ENCODE measurements around the gene MBTD1.
"Not testable (repeated sequence)": the region's sequence is repeated elsewhere in the genome, so short reads cannot be mapped to it uniquely, and the experiment has no call there.

The MBTD1 gene

DNA sequence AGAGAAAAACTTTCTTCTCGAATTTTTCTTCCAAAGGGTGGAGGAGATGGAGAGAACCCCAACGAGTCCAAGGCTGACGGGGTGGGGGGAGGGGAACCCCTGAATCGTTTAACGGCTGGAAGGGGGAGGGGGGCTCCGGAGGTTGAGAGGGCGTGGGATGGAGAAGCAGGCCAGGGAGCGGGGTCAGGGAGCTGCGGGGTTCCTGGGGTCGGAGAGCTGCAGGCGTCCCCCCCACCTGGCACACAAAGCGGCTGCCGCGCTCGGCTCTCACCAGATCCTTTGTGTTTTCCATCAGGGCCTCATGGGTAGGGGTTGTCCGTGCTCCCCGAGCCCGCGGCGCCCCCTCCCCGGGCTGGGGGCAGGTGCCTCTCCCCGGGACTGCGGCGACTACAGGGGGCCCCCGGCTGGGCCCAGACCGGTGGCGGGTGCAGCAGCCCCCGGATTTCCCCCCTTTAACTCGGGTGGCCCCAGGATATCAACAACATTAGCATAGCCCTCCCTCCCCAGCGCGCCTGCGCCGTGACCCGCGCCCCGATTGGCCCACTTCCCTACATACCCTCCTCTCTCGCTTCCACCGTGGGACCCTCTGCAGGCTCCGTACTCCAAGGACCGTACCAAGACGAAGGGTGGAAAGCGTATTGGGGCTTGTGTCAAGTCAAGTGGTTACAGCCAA, at the start of gene MBTD1:
Gene MBTD1 (minus strand): TSS at position 486 of the 673 bp plus-strand sequence. CDS start 34,888 bp downstream, outside the sequence.
- DNase-seq (ENCODE audit: low read depth) = peak; percentile 96

DNA sequence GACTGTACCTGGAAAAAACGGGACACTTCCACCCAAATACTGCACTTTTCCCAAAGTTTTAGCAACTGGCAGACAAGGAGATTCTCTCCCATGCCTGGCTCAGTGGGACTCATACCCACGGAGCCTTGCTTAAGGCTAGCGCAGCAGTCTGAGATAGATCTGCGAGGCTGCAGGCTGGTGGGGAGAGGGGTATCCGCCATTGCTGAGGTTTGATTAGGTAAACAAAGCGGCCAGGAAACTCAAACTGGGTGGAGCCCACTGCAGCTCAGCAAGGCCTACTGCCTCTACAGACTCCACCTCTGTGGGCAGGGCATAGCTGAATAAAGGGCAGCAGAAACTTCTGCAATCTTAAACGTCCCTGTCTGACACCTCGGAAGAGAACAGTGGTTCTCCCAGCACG, 45.3 kb upstream of the MBTD1 start:
- DNase-seq (ENCODE audit: low read depth) = no peak

DNA sequence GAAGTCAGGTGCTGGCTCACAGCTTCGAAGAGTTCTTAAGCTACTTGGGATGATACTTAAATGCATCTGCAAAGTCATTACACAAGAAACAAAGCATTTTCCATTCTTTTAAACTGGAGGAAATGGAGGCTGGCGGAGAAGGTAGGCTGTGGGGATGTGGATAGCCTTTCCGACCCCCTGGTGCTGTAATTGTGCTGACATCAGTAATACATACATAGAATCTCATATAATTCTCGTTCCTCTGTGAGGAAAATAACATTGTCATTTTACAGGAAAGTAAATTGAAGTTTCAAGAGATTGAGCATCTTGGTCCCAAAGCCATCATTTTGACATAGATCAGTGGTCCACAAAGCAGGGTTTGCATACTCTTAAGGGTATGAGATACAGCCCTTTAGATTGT, 40.0 kb upstream of the MBTD1 start:
- DNase-seq (ENCODE audit: low read depth) = no peak

DNA sequence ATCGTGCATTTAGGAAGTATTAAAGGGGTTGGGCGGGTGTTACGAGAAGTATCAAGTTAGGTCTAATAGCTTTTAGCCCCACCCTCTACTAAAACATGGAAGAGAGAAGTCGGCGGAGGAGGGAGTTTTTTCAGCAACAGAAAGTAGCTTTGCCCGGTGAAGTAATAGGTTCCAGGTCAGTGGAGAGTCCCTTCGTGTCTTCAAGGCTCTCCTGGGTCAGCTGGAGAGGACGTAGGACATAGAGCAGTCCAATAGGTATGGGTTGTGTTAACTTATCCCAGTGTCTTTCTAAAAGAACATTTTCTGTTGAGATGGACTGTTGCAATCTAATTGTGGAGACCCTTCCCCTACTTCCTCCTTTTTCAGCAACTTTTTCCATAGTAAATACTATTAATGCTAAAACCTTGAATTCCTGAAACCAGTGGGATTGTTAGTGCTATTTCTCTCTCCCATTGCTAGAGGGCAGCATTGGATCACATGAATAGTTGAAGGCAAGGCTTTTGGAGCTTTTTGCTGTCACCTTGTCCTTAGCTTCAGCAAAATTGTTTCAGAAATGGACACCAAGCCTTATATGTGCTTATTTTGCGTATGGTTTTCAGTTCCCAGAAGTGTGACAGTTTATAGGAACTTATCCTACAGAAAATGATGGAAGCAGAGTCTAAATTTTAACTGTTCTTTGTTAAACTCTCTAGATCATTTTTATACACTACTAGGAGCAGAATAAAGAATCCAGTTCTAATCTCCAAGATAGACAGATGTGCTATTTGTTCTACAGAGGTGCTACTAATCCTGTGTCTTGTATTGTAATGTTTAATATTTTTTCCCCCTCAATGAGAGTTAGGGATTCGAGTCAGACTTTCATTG, 38.9 kb upstream of the MBTD1 start:
- DNase-seq (ENCODE audit: low read depth) = peak; percentile 44

DNA sequence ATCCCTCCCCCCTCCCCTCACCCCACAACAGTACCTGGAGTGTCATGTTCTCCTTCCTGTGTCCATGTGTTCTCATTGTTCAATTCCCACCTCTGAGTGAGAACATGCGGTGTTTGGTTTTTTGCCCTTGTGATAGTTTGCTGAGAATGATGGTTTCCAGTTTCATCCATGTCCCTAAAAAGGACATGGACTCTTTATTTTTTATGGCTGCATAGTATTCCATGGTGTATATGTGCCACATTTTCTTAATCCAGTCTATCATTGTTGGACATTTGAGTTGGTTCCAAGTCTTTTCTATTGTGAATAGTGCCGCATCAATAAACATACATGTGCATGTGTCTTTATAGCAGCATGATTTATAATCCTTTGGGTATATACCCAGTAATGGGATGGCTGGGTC, 34.5 kb upstream of the MBTD1 start:
- DNase-seq (ENCODE audit: low read depth) = not testable (repeated sequence)

DNA sequence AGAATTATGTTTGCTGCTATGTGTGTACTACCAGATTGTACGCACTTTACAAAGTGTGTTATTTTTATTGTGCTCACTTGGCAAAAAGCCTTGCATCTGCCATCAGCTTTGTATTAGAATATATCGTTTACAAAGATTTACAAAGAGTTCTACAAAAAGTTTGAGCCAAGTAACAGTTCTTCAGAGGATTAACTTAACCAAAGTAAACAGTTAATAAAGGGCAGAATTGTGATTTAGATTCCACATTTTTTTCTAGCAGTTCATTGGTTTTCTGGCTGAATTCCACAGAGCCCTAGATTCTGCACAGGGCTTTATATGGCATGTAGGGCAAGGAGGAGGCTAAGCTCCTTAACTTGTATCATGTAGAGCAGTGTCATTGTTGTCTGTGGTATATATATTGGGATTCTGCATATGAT, 29.9 kb upstream of the MBTD1 start:
- DNase-seq (ENCODE audit: low read depth) = no peak

DNA sequence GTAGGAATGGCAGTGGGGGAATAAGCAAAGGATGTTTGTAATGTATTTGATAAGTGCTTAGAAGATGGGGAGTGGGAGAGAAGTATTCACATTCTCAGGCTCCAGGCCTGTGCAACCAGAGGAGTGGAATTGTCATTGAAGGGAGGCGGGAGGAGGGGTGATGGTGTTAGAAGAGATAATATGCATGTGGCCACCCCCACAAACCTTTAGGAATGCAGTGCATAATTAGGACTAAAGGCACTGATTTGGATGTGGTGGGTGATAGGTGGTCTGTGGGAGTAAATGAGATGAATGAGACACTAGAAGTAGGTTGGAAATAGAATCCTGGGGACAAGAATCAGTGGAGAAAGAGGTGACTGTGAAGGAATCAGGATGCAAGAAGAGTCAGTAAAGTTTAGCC, 27.6 kb upstream of the MBTD1 start:
- no peak for DNase-seq (ENCODE audit: low read depth)

DNA sequence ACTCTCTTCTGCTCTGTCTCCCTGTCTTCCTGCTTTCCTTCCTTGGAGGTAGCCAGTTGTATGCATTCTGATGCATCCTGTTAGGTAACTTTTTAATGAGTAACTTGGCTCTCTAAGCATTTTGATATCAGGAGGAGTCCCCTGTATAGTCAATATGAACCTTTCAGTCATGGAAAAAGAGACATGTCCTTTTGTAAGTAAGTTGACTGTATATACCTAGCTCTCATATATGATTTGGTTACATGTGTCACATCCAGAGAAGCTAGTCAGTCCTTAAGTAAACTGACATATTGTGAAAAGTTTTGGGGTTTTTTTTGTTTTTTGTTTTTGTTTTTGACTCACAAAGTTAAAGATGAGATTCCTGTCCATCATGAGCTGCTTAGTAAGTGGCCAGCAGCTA, 19.3 kb upstream of the MBTD1 start:
- no peak for DNase-seq (ENCODE audit: low read depth)

DNA sequence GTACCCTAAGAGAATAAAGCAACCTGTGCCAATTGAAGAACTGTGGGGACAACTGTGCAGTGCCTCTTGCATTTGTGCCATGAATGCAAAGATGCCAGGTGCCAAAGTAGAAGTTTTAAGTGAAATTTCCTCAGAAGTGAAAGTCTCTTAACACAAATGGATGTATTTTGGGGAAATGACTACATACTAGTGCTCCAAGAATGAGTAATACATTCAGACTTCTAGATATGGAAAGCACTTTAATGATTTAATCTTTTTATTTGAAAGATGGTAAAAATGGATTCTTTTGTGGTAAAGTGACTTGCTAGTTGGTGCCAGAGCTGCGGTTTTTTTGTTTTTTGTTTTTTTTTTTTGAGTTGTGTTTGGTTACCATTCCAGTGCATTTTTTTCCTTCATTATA, 15.5 kb upstream of the MBTD1 start:
- peak; percentile 63 for DNase-seq (ENCODE audit: low read depth)

DNA sequence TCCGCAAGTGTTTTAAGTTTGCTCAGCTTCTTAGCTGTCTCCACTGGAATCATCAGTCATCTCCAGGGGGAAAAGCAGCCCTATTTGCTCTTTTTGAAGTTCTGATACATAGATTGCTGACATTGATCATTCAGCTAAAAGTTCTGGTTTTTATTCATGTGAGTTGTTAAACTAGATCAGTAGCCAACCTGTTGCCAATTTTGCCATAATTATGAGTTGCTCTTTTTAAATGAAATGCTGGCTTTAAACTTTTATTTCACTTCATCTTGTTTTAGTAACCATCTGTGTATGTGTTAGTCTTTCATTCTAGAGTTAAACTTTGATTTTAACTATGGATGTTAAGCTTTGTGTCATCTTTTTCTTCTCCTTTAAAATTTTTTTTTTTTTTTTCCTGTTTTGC, 13.0 kb upstream of the MBTD1 start:
- no peak for DNase-seq (ENCODE audit: low read depth)

DNA sequence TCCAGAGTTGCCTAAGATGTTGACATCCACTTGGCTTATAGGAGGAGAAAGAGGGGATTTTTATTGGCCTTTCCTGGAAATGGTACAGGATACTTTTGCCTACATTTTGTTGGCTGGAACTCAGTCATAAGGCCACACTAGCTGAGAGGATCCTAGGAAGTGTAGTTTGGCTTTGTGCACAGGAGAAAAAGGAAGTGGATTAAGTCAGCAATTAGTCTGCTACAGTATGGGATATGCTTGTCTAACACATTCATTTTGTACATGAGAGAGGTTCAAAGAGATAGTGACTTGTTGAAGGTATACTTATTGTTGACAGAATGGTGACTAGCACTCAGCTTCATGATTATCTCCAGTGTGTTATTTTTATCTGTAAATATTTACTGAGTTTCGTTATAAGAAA, 10.8 kb upstream of the MBTD1 start:
- no peak for DNase-seq (ENCODE audit: low read depth)

DNA sequence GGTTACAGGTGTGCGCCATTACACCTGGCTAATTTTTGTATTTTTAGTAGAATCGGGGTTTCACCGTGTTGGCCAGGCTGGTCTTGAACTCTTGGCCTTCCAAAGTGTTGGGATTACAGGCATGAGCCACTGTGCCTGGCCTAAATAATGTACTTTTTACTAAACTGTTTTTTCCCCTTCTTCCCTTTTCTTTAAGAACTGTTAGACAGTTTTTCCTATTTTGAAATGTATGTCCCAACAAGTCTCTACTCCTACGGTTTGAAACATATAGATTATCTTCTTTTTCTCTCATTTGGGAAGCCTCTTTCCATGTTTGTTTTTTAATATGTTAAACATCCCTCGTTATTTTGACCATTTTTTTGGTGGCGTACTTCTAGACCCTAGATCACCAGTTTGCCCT, 10.1 kb upstream of the MBTD1 start:
- DNase-seq (ENCODE audit: low read depth) = no peak

DNA sequence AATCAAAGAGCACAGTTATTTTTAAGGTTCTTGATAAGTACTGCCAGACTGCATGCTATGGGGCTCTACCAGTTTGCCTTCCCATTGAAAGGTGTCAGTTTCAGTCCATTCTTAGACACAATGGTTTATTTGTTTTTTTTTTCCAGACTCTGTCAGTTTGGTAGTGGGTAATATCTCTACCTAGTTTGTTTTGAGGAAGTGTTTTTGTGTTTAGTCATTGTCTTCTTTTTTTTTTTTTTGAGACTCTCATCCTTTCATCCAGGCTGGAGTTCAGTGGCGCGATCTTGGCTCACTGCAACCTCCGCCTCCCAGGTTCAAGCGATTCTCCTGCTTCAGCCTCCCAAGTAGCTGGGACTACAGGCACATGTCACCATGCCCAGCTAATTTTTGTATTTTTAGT, 4.6 kb upstream of the MBTD1 start:
- not testable (repeated sequence) for DNase-seq (ENCODE audit: low read depth)

DNA sequence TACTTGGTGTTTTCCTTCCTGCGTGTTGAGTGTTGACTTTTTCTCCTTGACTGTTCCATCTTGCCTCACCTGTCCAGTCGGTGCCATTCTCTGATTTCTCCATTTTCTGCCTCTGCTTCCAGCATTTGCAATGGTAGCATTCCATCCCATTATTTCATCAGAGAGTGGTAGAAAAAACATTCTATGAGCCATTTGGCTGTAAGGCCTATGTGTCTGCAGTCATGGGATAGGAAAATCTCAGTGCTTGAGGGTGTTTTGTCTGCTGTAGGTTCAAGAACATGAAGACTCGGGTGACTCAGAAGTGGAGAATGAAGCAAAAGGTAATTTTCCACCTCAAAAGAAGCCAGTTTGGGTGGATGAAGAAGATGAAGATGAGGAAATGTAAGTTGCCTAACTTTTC, 3.2 kb upstream of the MBTD1 start:
- DNase-seq (ENCODE audit: low read depth) = peak; percentile 40

DNA sequence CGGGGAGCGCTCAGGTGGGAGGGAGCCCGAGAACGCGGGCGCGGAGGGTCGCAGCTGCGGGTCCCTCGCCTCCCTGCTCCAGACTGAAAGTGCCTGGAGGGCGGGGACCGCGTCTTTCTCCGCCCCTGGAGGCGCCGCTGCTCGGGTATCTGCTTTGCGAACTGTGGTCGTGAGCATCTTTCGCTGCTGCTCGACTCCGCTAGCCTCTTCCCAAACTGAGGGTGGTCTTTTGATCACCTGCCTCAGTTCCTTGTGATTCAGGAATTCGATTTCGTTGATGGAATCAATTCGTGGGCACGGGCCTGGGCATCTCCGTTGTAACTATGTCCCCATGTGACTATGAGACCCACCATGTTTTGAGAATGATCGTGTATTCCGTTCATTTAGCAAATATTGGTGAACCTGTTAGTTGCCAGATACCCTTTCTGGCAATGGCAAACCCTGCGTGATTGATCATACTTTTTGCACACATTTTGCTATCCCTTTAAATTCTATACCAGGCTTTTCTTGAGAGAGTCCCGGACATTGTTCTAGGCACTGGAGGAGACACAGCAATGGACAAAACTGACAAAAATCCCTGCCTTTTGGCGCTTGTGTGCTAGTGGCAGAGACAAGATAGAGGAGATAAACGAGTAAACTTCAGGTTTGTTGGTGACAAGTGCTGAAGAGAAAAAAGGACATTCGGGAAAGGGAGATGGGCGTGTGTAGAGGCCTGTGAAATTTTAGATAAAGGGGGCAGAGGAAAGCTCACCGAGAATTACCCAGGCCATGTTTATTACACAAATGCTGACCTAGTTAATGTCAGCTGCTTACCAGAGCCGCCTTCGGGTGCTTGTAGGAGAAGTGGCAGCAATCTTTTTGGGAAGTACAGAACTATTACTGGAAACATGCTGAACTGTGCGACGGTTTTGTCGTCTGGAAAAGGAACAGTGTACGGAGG, 1.4 kb upstream of the MBTD1 start:
- DNase-seq (ENCODE audit: low read depth) = peak; percentile 8

DNA sequence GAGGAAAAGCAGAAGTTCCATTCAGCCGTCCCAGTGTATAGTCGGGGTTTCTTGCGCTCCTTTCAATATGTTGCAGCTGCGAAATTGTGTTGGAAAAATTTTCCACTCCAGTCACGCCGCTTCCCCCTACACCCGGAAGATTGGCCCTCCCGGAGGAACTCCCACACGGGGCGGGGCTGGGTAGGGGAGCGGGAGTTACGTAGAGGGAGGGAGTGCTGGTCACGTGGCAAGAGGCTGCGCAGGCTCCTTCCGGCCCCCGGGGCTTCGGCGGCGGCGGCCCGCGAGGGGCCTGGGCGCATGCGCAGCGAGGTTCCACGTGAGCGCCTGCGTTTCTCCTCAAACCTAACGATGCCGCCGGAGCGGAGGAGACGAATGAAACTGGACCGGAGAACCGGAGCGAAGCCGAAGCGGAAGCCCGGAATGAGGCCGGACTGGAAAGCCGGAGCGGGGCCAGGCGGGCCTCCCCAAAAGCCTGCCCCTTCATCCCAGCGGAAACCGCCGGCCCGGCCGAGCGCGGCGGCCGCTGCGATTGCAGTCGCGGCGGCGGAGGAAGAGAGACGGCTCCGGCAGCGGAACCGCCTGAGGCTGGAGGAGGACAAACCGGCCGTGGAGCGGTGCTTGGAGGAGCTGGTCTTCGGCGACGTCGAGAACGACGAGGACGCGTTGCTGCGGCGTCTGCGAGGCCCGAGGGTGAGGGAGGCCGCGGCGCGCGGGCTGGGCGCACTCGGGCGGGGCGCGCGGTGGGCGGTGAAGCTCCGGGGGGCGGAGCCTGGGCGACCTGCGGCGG, 581 bp upstream of the MBTD1 start, which contains the start of gene UTP18:
Gene UTP18 (plus strand): TSS at position 310 of the 787 bp plus-strand sequence. CDS start 39 bp downstream, at position 349.
- peak; percentile 98 for DNase-seq (ENCODE audit: low read depth)

DNA sequence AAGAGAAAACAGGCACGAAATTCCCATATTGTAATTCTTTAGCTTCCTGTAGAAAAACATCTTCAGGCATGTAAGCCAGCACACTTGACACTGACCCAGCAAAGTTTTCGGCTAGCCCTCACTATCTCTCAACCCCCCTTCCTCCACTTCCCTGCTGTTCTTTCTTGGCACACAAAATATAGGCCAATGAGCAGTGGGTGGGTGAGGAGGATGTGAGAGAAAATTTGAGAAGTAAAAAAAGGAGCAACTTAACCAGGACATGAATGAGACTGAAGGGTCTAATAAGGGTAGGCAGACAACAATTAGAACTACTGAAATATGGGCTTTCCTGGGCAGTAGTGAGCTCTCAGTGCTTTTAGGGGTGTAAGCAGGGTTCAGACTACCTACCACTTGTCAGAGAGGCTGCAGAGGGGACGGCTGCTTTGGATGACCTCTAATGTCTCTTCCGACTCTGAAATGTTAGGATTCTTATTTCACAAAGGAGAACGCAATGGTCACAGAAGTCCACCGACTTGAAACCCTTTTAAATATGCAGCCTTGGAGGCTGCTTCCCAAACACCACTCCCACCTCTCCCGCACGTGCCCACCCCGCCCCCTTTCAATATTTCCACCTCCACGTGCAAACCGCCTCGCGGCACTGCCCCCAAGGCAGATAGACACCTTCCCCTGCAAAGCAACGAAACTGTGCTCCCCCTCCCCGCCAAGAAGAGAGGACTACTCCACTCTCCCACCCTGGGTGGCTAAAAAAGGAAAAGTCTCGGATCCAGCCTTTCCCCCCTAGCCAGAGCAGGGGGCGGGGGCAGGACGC, 889 bp downstream of the MBTD1 start:
- DNase-seq (ENCODE audit: low read depth) = no peak

DNA sequence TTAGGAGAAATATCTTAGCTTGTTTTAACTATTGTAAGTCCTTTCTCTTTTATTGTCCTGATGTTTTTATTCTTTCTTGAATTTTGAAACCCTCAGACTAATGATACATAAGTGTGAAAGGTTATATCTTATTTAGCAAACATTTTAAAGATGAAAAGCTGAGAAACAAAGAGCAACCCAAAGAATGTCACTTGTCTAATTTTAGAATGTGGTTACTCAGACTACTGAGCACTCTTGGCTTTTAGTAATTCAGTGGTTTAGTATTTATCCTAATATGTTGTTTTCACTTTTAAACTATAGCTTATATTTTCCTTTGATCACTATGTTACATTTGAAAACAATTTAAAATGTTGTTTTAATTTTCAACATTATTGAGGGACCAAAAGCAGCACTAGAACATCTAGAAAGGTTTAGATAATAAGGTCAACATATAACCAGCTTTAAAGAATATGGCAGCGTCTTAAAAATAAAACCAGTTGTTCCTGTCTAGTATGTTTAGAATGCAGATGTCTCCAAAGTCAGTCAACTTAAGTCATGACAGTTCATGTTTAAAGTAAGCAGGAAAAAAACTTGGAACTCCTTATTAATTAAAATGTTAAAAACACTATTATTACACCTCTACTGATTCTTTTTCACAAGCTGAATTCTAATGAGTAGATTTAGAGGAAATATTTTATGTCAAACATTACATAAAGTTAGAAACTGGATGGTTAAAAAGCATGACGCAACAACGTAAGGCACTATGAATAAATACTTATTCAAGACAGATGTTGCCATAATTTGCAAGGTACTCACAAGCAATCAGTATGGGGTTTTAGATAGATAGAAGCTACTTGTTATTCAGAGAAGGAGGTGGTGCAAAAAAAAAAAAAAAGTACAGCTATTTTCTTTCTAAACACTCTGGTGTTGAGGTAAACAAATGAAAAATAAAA, 2.4 kb downstream of the MBTD1 start:
- DNase-seq (ENCODE audit: low read depth) = peak; percentile 39

DNA sequence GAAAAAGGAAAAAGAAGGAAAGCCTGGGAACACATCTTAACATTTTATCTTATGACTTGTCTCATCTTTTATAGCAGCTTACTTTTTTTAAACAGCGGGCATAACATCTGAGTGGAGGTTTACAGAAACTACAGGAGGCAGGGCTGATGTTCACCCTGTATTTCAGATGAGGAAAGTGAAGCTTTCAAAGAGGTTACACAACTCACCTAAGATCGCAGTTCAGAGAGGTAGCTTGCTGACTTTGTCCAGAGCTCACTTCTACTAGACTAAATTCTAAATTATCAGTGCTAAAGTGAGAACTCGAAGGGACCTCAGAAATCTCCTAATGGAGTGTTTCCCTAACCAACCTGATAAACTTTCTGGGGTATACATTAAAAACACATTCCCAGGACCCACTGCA, 3.7 kb downstream of the MBTD1 start:
- no peak for DNase-seq (ENCODE audit: low read depth)

Measured in fibroblast of gingiva (primary cell).